CD4-positive, CD25-positive, alpha-beta regulatory T cell (primary cell): ENCODE measurements around the gene FADS3. TPM values are rescaled to one million over a fixed set of nuclear protein-coding genes. Genes with fewer than 3 reads are reported as not detected.

Experiments
- ATAC-seq, 2 donors: fragments of 150-1000 bp; cut with Tn5 transposase; one replicate each; pipeline ENCODE4 v1.10.0; 2021; ENCODE audit warnings: low read depth in 2 of 2, moderate number of reproducible peaks in 2 of 2, moderate library complexity in 1 of 2
- DNase-seq, 3 donors: peaks; one replicate each; pipeline versions ENCODE4 v3.0.0 to v3.0.0-alpha.2; 2012 to 2022; ENCODE audit warnings: mixed read lengths in 1 of 3
- H3K27ac ChIP-seq: one replicate; pipeline ENCODE4 v1.7.0; 2013; ENCODE audit warnings: mild to moderate bottlenecking, low read length; ENCODE audit not compliant: insufficient read depth, poor library complexity, severe bottlenecking
- H3K27me3 ChIP-seq: one replicate; pipeline ENCODE4 v1.7.0; 2013; ENCODE audit warnings: low read length; ENCODE audit not compliant: control insufficient read depth, insufficient read depth
- H3K36me3 ChIP-seq: one replicate; pipeline ENCODE4 v1.7.0; 2013; ENCODE audit warnings: mild to moderate bottlenecking, low read length, moderate library complexity; ENCODE audit not compliant: control insufficient read depth, insufficient read depth
- H3K4me1 ChIP-seq: 2 replicates; pipeline ENCODE4 v1.7.0; 2013; ENCODE audit warnings: mild to moderate bottlenecking, low read length; ENCODE audit not compliant: insufficient read depth, control insufficient read depth, poor library complexity, severe bottlenecking
- H3K4me3 ChIP-seq: one replicate; pipeline ENCODE4 v1.7.0; 2013; ENCODE audit warnings: low read depth, mild to moderate bottlenecking, low read length, moderate library complexity
- H3K9me3 ChIP-seq, 2 experiments: 1 replicate in 1 of 2; 2 replicates in 1 of 2; pipeline ENCODE4 v1.7.0; 2013; ENCODE audit warnings: low read length in 2 of 2, mild to moderate bottlenecking in 1 of 2, moderate library complexity in 1 of 2; ENCODE audit not compliant: control insufficient read depth in 2 of 2
- H3K27ac Mint-ChIP-seq, 3 donors: one replicate each; pipeline ENCODE4 v1.8.0; 2020 to 2022; ENCODE audit warnings: mild to moderate bottlenecking in 3 of 3, mixed read lengths in 3 of 3, moderate library complexity in 2 of 3
- H3K27me3 Mint-ChIP-seq: one replicate; pipeline ENCODE4 v1.8.0; 2022; ENCODE audit warnings: mild to moderate bottlenecking, mixed read lengths
- H3K36me3 Mint-ChIP-seq: one replicate; pipeline ENCODE4 v1.8.0; 2020; ENCODE audit warnings: mixed read lengths
- H3K4me1 Mint-ChIP-seq, 4 donors: one replicate each; pipeline ENCODE4 v1.8.0; 2020 to 2022; ENCODE audit warnings: mixed read lengths in 4 of 4, mild to moderate bottlenecking in 1 of 4
- H3K4me3 Mint-ChIP-seq, 4 donors: one replicate each; pipeline ENCODE4 v1.8.0; 2020 to 2022; ENCODE audit warnings: mild to moderate bottlenecking in 4 of 4, mixed read lengths in 4 of 4, moderate library complexity in 3 of 4
- H3K9me3 Mint-ChIP-seq, 7 donors: one replicate each; pipeline ENCODE4 v1.8.0; 2020 to 2022; ENCODE audit warnings: mixed read lengths in 7 of 7, mild to moderate bottlenecking in 3 of 7, moderate library complexity in 2 of 7
- polyA plus RNA-seq, 4 donors: library from polyadenylated mRNA; unstranded; fragments of 300-500 nt; fragmentation: Illumina TruSeq; gene quantifications; one replicate each; pipeline ENCODE4 v1.2.3, GENCODE V29; 2021
- total RNA-seq: library from RNA; stranded (reverse); gene quantifications from one replicate; pipeline ENCODE4 v1.2.3, GENCODE V29; 2022

FADS3 gene
- total and polyA plus RNA-seq, 5 donors from 2014 or later: 0.87 to 15.8 (median 1.4) TPM

DNA sequence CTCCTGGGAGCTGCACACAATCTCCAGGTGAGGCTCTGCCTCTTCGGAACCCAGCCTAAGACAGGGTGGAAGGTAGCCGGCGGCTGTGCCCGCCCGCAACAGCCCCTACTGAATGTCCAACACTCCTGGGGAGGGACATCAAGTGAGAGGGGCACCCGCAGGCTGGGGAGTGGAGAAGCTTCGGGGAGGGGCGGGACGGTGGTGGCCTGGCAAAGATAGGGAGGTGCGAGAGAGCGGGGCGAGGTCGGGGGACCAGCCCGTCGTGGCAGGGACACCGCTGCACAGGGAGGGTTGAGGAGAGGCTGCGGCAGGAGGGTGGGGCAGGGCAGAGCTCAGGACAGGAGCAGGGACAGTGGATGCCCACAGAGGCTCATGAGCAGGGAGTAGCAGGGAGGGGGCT, 8.9 kb upstream of the FADS3 start:
- H3K27me3 ChIP-seq: no peaks in the 10 kb centered on the region
- peaks cover 8% of the 10 kb centered on the region for H3K4me1 ChIP-seq
- no peak overlapping the region for H3K27ac Mint-ChIP-seq
- H3K4me3 Mint-ChIP-seq: no peak overlapping the region
- ATAC-seq (no peak), DNase-seq (no peak)
- no peaks in the 10 kb centered on the region for H3K36me3 ChIP-seq
- no peaks in the 10 kb centered on the region for H3K9me3 ChIP-seq
- H3K36me3 Mint-ChIP-seq: no peaks in the 10 kb centered on the region
- peaks cover 3 to 7% (median 5%) of the 10 kb centered on the region in 4 donors for H3K4me1 Mint-ChIP-seq
- peaks cover 6% of the 10 kb centered on the region for H3K27me3 Mint-ChIP-seq
- no peak overlapping the region for H3K4me3 ChIP-seq
- no peaks in the 10 kb centered on the region for H3K9me3 Mint-ChIP-seq
- H3K27ac ChIP-seq: no peak overlapping the region

DNA sequence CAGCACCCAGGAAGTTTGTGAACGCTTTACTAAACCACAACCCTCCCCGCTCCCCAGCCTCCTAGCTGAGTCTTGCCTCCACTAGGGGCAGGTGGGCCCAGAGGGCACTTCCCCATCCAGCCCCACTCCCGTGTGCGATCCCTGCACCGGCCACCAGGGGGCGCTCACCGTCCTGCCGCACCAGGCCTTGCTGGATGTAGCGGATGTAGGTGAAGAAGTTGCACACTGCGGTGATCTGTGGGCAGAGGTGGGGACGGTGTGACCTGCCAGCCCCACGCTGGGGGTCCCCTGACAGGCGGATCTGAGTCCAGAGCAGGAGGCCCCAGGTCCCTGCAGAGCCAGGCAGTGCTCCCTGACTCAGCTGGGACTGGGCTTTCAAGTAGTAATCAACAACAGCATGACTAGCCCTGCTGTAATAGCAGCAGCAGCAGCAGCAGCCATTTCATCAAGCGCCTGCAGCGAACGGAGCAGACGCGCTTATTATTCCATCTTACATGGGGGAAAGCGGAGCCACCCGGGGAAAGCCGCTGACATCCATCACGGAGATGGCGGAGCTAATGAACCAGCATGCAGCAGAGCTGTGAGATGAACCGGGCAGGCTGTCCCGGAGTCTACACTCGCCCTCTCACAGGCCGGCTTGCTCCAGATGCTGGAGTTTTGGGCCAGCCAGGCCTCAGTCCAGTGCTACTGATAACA, 7.9 kb upstream of the FADS3 start:
- Mint-ChIP-seq H3K27ac (peak overlapping the region; percentile 39 to 84 (median 47)), H3K27me3 (peaks cover 10% of the 10 kb centered on the region), H3K9me3 (no peaks in the 10 kb centered on the region), H3K4me1 (peaks cover 3 to 7% (median 5%) of the 10 kb centered on the region in 4 donors), H3K4me3 (peak overlapping the region in 1 of 4 donors; percentile 73), H3K36me3 (no peaks in the 10 kb centered on the region)
- peaks cover 8% of the 10 kb centered on the region for H3K4me1 ChIP-seq
- peak; percentile 89 to 91 for ATAC-seq
- no peaks in the 10 kb centered on the region for H3K9me3 ChIP-seq
- no peaks in the 10 kb centered on the region for H3K36me3 ChIP-seq
- H3K27me3 ChIP-seq: no peaks in the 10 kb centered on the region
- no peak overlapping the region for H3K27ac ChIP-seq
- no peak overlapping the region for H3K4me3 ChIP-seq
- peak; percentile 83 to 90 (median 86) for DNase-seq

DNA sequence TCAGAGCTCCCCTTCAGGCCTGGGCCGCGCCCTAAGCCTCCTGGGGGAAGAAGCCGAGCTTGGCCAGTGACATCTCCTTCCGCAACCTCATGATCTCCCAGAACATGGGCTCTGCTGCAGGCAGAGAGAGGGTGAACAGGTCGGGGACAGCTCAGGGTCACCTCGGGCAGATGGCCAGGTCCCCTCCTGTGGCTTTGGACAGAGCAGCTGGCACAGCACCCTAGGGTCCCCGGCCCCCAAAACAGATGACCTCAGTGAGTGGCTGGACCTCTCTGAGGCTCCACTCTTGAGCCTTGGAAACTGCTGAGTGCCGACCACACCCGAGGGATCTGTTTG, 6.9 kb upstream of the FADS3 start:
- DNase-seq (no peak), ATAC-seq (no peak)
- no peak overlapping the region for H3K27ac Mint-ChIP-seq
- no peak overlapping the region for H3K4me3 Mint-ChIP-seq
- Histone ChIP-seq H3K27me3 (no peaks in the 10 kb centered on the region), H3K4me1 (peaks cover 8% of the 10 kb centered on the region), H3K27ac (no peak overlapping the region), H3K36me3 (no peaks in the 10 kb centered on the region), H3K9me3 (no peaks in the 10 kb centered on the region), H3K4me3 (no peak overlapping the region)
- H3K36me3 Mint-ChIP-seq: no peaks in the 10 kb centered on the region
- H3K4me1 Mint-ChIP-seq: peaks cover 3 to 7% (median 5%) of the 10 kb centered on the region in 4 donors
- H3K27me3 Mint-ChIP-seq: peaks cover 10% of the 10 kb centered on the region
- H3K9me3 Mint-ChIP-seq: no peaks in the 10 kb centered on the region

DNA sequence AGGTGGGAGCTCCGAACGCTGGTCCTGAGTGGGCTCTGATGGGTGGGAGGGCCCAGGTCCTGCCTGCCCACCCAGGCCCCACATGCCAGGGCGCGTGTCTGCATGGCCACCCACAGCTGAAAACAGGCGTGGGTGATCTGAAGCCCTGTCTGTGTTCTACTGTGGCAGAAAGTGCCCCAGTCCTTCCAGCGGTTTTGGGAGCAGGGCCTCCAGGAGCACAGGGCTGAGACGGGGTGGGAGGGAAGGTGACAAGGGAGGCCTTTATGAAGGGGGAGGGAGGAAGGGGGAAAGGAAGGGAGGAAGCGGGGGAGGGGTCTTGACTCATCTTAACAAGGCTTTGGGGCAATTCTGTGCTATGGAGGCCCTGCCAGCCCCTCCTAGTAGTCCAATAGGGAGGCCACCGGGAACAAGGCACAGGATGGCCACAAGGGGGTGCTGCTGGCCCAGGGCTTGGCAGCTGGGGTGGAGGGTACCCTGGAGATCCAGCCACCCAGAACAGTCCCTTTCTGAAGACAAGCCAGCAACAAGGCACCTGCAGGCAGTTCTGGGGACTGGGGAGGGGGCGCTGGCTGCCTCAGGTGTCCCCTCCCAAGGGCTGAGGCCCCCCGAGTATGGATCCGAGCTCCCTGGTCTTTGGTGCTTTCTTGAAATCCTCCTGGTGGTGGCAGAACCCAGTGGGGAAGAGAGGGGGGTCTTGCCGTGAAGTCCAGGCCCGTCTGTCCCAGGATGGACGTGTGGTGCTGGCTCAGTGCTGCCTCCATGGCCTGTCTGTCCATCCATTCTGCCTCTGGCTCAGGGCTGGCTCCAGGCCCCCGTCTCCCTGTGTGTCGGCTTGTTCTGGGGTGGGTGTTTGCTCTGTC, 6.3 kb upstream of the FADS3 start:
- H3K36me3 Mint-ChIP-seq: no peaks in the 10 kb centered on the region
- no peak overlapping the region for H3K27ac ChIP-seq

DNA sequence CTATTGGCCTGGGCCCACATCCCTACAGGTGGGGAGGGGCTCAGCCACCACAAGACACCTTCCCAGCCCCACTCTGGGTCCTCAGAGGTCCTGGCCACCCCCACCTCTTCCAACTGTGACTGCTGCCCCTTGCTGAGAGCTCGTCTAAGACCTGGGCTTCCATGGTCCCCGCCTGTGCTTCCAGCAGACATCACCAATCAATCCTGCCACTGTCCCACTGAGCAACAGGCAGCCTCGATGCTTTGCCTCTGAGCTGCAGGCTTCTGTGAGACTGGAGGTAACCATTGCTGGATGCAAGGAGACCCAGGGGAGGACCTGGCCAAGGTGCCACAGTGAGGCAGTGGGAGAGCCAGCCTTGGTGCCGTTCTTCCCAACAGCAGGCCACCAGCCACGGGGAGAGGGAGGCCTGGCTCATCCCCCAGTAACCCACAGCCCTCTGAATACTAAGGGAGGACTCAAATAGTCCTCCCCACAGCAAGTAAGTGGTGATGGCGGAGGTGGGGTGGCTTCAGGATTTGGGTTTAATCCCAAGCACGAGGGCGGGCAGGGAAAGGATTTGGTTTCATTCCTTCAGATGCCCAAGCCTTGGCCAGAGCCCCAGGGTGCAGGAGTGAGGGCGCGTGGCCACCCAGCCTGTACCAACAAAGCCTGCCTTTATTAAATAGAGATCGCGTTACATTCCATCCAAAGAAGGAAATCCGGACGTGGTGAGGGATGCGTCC, 5.5 kb upstream of the FADS3 start:
- no peak overlapping the region for H3K27ac ChIP-seq
- Mint-ChIP-seq H3K9me3 (peaks cover 0 to 2% (median 0%) of the 10 kb centered on the region in 7 donors), H3K4me1 (peaks cover 3 to 7% (median 5%) of the 10 kb centered on the region in 4 donors), H3K4me3 (peak overlapping the region in 1 of 4 donors; percentile 16), H3K27me3 (peaks cover 10% of the 10 kb centered on the region), H3K36me3 (no peaks in the 10 kb centered on the region), H3K27ac (no peak overlapping the region)
- no peak for ATAC-seq
- no peaks in the 10 kb centered on the region for H3K9me3 ChIP-seq
- H3K4me3 ChIP-seq: no peak overlapping the region
- no peaks in the 10 kb centered on the region for H3K27me3 ChIP-seq
- H3K4me1 ChIP-seq: peaks cover 8% of the 10 kb centered on the region
- no peak for DNase-seq
- no peaks in the 10 kb centered on the region for H3K36me3 ChIP-seq

More for the DNA sequence above, 6.3 kb upstream of the FADS3 start:
- DNase-seq (peak; percentile 51 to 70 (median 62)), ATAC-seq (peak; percentile 40 to 54)
- no peaks in the 10 kb centered on the region for H3K27me3 ChIP-seq
- H3K36me3 ChIP-seq: no peaks in the 10 kb centered on the region
- no peaks in the 10 kb centered on the region for H3K9me3 ChIP-seq
- H3K4me1 Mint-ChIP-seq: peaks cover 3 to 7% (median 4%) of the 10 kb centered on the region in 4 donors
- no peak overlapping the region for H3K4me3 ChIP-seq
- no peak overlapping the region for H3K4me3 Mint-ChIP-seq
- H3K4me1 ChIP-seq: peaks cover 8% of the 10 kb centered on the region
- H3K27ac Mint-ChIP-seq: no peak overlapping the region
- H3K27me3 Mint-ChIP-seq: peaks cover 10% of the 10 kb centered on the region
- H3K9me3 Mint-ChIP-seq: peaks cover 0 to under 1% (median 0%) of the 10 kb centered on the region in 7 donors

DNA sequence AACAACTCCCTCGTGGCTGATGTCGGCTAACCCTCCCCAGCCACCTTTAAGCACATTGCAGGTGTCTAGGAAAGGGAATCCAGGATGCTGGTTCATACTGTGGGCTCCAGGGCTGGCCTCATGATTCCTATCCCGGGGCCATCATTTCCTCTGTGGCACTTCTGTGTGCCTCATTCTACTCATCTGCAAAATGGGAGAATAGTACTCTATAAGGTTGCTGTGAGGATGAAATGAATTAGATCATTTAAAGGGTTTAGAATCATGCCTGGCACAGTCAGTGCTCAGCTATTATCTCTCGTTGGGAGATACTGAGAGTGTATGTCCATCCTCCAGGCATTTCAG, 4.3 kb upstream of the FADS3 start:
- ATAC-seq (no peak), DNase-seq (no peak)
- Mint-ChIP-seq H3K9me3 (peaks cover 0 to 2% (median 0%) of the 10 kb centered on the region in 7 donors), H3K27me3 (peaks cover 10% of the 10 kb centered on the region), H3K36me3 (no peaks in the 10 kb centered on the region), H3K4me3 (no peak overlapping the region), H3K27ac (no peak overlapping the region), H3K4me1 (peaks cover 3 to 10% (median 5%) of the 10 kb centered on the region in 4 donors)
- H3K36me3 ChIP-seq: no peaks in the 10 kb centered on the region
- no peaks in the 10 kb centered on the region for H3K9me3 ChIP-seq
- peaks cover 13% of the 10 kb centered on the region for H3K4me1 ChIP-seq
- H3K4me3 ChIP-seq: no peak overlapping the region
- H3K27ac ChIP-seq: no peak overlapping the region
- no peaks in the 10 kb centered on the region for H3K27me3 ChIP-seq

DNA sequence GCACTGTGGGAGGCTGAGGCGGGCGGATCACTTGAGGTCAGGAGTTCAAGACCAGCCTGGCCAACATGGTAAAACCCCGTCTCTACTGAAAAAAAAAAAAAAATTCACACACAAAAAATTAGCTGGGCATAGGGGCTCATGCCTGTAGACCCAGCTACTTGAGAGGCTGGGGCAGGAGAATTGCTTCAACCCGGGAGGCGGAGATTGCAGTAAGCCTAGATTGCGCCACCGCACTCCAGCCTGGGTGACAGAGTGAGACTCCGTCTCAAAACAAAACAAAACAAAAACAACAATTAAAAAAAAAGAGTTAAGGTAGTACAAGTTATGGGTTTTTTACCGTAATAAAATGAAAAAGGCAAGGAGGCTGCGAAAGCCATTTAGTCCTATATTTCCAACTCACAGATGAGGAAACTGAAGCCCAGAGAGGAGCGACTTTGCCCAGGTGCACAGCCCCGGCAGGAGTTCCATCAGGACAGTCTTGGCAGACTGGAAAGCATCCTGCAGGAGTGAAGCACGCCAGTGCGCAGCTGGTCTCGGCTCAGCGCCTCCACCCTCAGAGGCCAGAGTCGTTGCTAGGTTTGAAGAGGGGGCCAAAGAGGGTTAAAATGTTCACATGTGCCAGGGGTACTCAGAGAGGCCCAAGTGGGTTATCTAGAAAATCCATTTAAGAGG, 3.8 kb upstream of the FADS3 start:
- H3K27ac Mint-ChIP-seq: no peak overlapping the region
- peaks cover 18% of the 10 kb centered on the region for H3K4me1 ChIP-seq

More for the DNA sequence above, 3.8 kb upstream of the FADS3 start:
- H3K9me3 Mint-ChIP-seq: peaks cover 0 to 2% (median 0%) of the 10 kb centered on the region in 7 donors
- peaks cover 10% of the 10 kb centered on the region for H3K27me3 Mint-ChIP-seq
- H3K36me3 ChIP-seq: no peaks in the 10 kb centered on the region
- ATAC-seq (no peak), DNase-seq (no peak)
- H3K9me3 ChIP-seq: no peaks in the 10 kb centered on the region
- H3K4me3 ChIP-seq: no peak overlapping the region
- H3K4me3 Mint-ChIP-seq: no peak overlapping the region
- H3K4me1 Mint-ChIP-seq: peaks cover 3 to 12% (median 5%) of the 10 kb centered on the region in 4 donors
- H3K36me3 Mint-ChIP-seq: no peaks in the 10 kb centered on the region
- no peak overlapping the region for H3K27ac ChIP-seq
- no peaks in the 10 kb centered on the region for H3K27me3 ChIP-seq
